HEK293 (cell line): Measurements from ENCODE around the gene CDC73.
A peak's percentile ranks its signal among the peaks of the same experiment; 100 is the strongest.

Experiments
- ATF2 ChIP-seq: fragments of 450-650 bp; formaldehyde crosslinking; IDR thresholded peaks from 2 replicates; pipeline ENCODE4 v1.5.1; 2016; ENCODE audit warnings: missing biosample characterization, missing genetic modification characterization, low read depth
- GLIS2 ChIP-seq: fragments of 450-650 bp; formaldehyde crosslinking; IDR thresholded peaks from 2 replicates; pipeline ENCODE4 v1.5.1; 2016; ENCODE audit warnings: missing biosample characterization, missing genetic modification characterization
- OSR2 ChIP-seq: fragments of 450-650 bp; formaldehyde crosslinking; IDR thresholded peaks from 2 replicates; pipeline ENCODE4 v1.5.1; 2016; ENCODE audit warnings: missing biosample characterization, missing genetic modification characterization
- PATZ1 ChIP-seq: fragments of 450-650 bp; formaldehyde crosslinking; IDR thresholded peaks from 2 replicates; pipeline ENCODE4 v1.5.1; 2016; ENCODE audit warnings: missing biosample characterization, missing genetic modification characterization
- PRDM1 ChIP-seq: fragments of 450-650 bp; formaldehyde crosslinking; IDR thresholded peaks from 2 replicates; pipeline ENCODE4; 2016; ENCODE audit warnings: missing biosample characterization, missing genetic modification characterization
- SCRT2 ChIP-seq: fragments of 450-650 bp; formaldehyde crosslinking; IDR thresholded peaks from 2 replicates; pipeline ENCODE4 v1.5.1; 2016; ENCODE audit warnings: missing biosample characterization, missing genetic modification characterization
- TCF7L2 ChIP-seq: IDR thresholded peaks from 2 replicates; pipeline ENCODE4 v1.6.1; 2011; ENCODE audit warnings: low read depth, mild to moderate bottlenecking, inconsistent platforms, low read length, moderate library complexity, borderline replicate concordance
- TRIM28 ChIP-seq: IDR thresholded peaks from 2 replicates; pipeline ENCODE4 v1.6.1; 2011; ENCODE audit warnings: low read length, control low read depth, borderline replicate concordance
- ZNF114 ChIP-seq: fragments of 450-650 bp; formaldehyde crosslinking; IDR thresholded peaks from 2 replicates; pipeline ENCODE4 v1.5.0; 2017; ENCODE audit warnings: missing biosample characterization, missing genetic modification characterization
- ZNF157 ChIP-seq: fragments of 450-650 bp; formaldehyde crosslinking; IDR thresholded peaks from 2 replicates; pipeline ENCODE4 v1.5.1; 2016; ENCODE audit warnings: missing biosample characterization, missing genetic modification characterization
- ZNF175 ChIP-seq: fragments of 450-650 bp; formaldehyde crosslinking; IDR thresholded peaks from 2 replicates; pipeline ENCODE4 v1.5.1; 2016; ENCODE audit warnings: missing biosample characterization, missing genetic modification characterization
- ZNF2 ChIP-seq: fragments of 450-650 bp; formaldehyde crosslinking; IDR thresholded peaks from 2 replicates; pipeline ENCODE4 v1.5.1; 2016; ENCODE audit warnings: missing biosample characterization, missing genetic modification characterization
- ZNF302 ChIP-seq: fragments of 450-650 bp; formaldehyde crosslinking; IDR thresholded peaks from 2 replicates; pipeline ENCODE4 v1.5.1; 2016; ENCODE audit warnings: missing biosample characterization, missing genetic modification characterization, low read depth
- ZNF311 ChIP-seq: fragments of 450-650 bp; formaldehyde crosslinking; IDR thresholded peaks from 2 replicates; pipeline ENCODE4 v1.5.1; 2017; ENCODE audit warnings: missing biosample characterization, missing genetic modification characterization, borderline replicate concordance
- ZNF366 ChIP-seq: fragments of 450-650 bp; formaldehyde crosslinking; conservative IDR thresholded peaks from 2 replicates; pipeline ENCODE4 v1.5.1; 2016; ENCODE audit warnings: missing biosample characterization, missing genetic modification characterization
- ZNF416 ChIP-seq: fragments of 450-650 bp; formaldehyde crosslinking; IDR thresholded peaks from 2 replicates; pipeline ENCODE4 v1.5.1; 2016; ENCODE audit warnings: missing biosample characterization, missing genetic modification characterization
- ZNF548 ChIP-seq: fragments of 450-650 bp; formaldehyde crosslinking; IDR thresholded peaks from 2 replicates; pipeline ENCODE4 v1.5.1; 2016; ENCODE audit warnings: missing biosample characterization, missing genetic modification characterization
- ZNF600 ChIP-seq: fragments of 450-650 bp; formaldehyde crosslinking; IDR thresholded peaks from 2 replicates; pipeline ENCODE4 v1.5.1; 2016; ENCODE audit warnings: missing biosample characterization, missing genetic modification characterization
- ZNF629 ChIP-seq: fragments of 450-650 bp; formaldehyde crosslinking; IDR thresholded peaks from 2 replicates; pipeline ENCODE4 v1.5.1; 2017; ENCODE audit warnings: missing biosample characterization, missing genetic modification characterization
- ZNF791 ChIP-seq: fragments of 450-650 bp; formaldehyde crosslinking; IDR thresholded peaks from 2 replicates; pipeline ENCODE4 v1.5.1; 2016; ENCODE audit warnings: missing biosample characterization, missing genetic modification characterization
- ZSCAN30 ChIP-seq: fragments of 450-650 bp; IDR thresholded peaks from 2 replicates; pipeline ENCODE4 v1.5.1; 2018; ENCODE audit warnings: missing biosample characterization, mild to moderate bottlenecking, missing genetic modification characterization, moderate library complexity
- TF ChIP-seq, protein P1 (sequence below): fragments of 450-650 bp; formaldehyde crosslinking; IDR thresholded peaks from 2 replicates; pipeline ENCODE4 v1.5.1; 2016; ENCODE audit warnings: missing biosample characterization, missing genetic modification characterization
- TF ChIP-seq, protein P2 (sequence below): fragments of 450-650 bp; formaldehyde crosslinking; IDR thresholded peaks from 2 replicates; pipeline ENCODE4 v1.5.1; 2017; ENCODE audit warnings: missing biosample characterization, missing genetic modification characterization
- TF ChIP-seq, protein P3 (sequence below): fragments of 450-650 bp; formaldehyde crosslinking; IDR thresholded peaks from 2 replicates; pipeline ENCODE4 v1.5.1; 2016; ENCODE audit warnings: missing biosample characterization, missing genetic modification characterization

CDC73 gene

GRCh38 chr1:193115629-193116227 is 6.1 kb upstream of the CDC73 start (continued):
- TF ChIP-seq PATZ1 (tag by site-specific recombination) (peak; percentile 27; the same call in 1 of the 2 replicates), ZNF175 (tag by site-specific recombination) (no peak), GLIS2 (no peak), ZNF302 (tag by site-specific recombination) (no peak), ZNF548 (tag by site-specific recombination) (no peak), ZNF600 (peak; percentile 25; the same call in 1 of the 2 replicates), ATF2 (no peak), ZNF791 (tag by site-specific recombination) (no peak), TRIM28 (peak; percentile 60; the same call in 1 of the 2 replicates), ZNF311 (tag by site-specific recombination) (no peak), ZSCAN30 (tag by site-specific recombination) (no peak), ZNF2 (tag by site-specific recombination) (no peak), SCRT2 (no peak), ZNF629 (tag by site-specific recombination) (peak; percentile 46; the same call in 1 of the 2 replicates), ZNF114 (tag by site-specific recombination) (no peak), PRDM1 (tag by site-specific recombination) (peak; percentile 88), ZNF157 (tag by site-specific recombination) (no peak), TCF7L2 (no peak), OSR2 (peak; percentile 44; the same call in 1 of the 2 replicates), ZNF416 (tag by site-specific recombination) (no peak), ZNF366 (tag by site-specific recombination) (peak; percentile 76)
- TF ChIP-seq, protein P1, sequence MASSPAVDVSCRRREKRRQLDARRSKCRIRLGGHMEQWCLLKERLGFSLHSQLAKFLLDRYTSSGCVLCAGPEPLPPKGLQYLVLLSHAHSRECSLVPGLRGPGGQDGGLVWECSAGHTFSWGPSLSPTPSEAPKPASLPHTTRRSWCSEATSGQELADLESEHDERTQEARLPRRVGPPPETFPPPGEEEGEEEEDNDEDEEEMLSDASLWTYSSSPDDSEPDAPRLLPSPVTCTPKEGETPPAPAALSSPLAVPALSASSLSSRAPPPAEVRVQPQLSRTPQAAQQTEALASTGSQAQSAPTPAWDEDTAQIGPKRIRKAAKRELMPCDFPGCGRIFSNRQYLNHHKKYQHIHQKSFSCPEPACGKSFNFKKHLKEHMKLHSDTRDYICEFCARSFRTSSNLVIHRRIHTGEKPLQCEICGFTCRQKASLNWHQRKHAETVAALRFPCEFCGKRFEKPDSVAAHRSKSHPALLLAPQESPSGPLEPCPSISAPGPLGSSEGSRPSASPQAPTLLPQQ (tag by site-specific recombination), result no peak
- TF ChIP-seq, protein P2, sequence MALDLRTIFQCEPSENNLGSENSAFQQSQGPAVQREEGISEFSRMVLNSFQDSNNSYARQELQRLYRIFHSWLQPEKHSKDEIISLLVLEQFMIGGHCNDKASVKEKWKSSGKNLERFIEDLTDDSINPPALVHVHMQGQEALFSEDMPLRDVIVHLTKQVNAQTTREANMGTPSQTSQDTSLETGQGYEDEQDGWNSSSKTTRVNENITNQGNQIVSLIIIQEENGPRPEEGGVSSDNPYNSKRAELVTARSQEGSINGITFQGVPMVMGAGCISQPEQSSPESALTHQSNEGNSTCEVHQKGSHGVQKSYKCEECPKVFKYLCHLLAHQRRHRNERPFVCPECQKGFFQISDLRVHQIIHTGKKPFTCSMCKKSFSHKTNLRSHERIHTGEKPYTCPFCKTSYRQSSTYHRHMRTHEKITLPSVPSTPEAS (tag by site-specific recombination), result no peak
- TF ChIP-seq, protein P3, sequence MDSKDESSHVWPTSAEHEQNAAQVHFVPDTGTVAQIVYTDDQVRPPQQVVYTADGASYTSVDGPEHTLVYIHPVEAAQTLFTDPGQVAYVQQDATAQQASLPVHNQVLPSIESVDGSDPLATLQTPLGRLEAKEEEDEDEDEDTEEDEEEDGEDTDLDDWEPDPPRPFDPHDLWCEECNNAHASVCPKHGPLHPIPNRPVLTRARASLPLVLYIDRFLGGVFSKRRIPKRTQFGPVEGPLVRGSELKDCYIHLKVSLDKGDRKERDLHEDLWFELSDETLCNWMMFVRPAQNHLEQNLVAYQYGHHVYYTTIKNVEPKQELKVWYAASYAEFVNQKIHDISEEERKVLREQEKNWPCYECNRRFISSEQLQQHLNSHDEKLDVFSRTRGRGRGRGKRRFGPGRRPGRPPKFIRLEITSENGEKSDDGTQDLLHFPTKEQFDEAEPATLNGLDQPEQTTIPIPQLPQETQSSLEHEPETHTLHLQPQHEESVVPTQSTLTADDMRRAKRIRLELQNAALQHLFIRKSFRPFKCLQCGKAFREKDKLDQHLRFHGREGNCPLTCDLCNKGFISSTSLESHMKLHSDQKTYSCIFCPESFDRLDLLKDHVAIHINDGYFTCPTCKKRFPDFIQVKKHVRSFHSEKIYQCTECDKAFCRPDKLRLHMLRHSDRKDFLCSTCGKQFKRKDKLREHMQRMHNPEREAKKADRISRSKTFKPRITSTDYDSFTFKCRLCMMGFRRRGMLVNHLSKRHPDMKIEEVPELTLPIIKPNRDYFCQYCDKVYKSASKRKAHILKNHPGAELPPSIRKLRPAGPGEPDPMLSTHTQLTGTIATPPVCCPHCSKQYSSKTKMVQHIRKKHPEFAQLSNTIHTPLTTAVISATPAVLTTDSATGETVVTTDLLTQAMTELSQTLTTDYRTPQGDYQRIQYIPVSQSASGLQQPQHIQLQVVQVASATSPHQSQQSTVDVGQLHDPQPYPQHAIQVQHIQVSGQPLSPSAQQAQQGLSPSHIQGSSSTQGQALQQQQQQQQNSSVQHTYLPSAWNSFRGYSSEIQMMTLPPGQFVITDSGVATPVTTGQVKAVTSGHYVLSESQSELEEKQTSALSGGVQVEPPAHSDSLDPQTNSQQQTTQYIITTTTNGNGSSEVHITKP (tag by site-specific recombination), result peak; percentile 71
- TF ChIP-seq, all 188 proteins: peak for 15
